ENCODE measurements around the gene DDX1.

The DDX1 gene

DNA sequence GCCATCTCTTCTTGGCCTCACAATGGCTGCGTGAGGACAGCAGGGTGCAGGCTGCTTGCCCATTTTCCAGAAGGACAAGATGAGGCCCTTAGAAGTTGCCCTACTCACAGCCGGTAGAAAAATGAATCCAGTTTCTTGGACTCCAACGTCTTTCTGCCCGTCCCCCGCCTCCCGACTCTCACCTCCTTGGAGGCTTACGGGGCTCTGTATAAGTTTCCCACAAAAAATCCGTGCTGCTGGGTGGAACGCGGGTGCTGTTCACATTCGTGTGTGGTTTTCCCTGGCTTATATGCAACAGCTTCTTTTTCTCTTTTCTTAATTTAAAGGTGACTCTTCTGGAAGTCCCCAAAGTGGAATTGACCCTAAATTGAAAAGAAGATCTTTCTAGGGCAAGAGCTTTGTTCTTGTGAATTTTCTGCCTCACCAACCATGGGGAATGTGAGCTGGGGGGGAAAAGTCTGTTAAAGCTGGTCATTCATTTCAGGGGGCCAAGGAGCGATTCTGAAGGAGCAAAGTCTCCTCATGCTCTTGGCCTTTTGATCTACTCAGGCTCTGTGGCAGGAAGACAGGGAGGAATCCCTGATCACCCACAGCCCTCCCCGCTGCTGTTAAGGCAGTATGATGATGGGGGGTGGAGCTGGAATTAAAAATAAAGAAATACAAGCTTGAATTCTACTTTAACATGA lies 51.3 kb downstream of the DDX1 start:
- DNase-seq (ENCODE audit: low read depth): no peak
- TF ChIP-seq POLR2A (IDR thresholded peaks at IDR 0.05; ENCODE audit: extremely low read depth, insufficient read length) (no peak), MYC (IDR thresholded peaks at IDR 0.05; ENCODE audit: low read depth, low read length) (no peak)
- TF ChIP-seq, protein P1, sequence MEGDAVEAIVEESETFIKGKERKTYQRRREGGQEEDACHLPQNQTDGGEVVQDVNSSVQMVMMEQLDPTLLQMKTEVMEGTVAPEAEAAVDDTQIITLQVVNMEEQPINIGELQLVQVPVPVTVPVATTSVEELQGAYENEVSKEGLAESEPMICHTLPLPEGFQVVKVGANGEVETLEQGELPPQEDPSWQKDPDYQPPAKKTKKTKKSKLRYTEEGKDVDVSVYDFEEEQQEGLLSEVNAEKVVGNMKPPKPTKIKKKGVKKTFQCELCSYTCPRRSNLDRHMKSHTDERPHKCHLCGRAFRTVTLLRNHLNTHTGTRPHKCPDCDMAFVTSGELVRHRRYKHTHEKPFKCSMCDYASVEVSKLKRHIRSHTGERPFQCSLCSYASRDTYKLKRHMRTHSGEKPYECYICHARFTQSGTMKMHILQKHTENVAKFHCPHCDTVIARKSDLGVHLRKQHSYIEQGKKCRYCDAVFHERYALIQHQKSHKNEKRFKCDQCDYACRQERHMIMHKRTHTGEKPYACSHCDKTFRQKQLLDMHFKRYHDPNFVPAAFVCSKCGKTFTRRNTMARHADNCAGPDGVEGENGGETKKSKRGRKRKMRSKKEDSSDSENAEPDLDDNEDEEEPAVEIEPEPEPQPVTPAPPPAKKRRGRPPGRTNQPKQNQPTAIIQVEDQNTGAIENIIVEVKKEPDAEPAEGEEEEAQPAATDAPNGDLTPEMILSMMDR (IDR thresholded peaks at IDR 0.05; ENCODE audit: low read depth, low read length): no peak
- TF ChIP-seq, protein P2, sequence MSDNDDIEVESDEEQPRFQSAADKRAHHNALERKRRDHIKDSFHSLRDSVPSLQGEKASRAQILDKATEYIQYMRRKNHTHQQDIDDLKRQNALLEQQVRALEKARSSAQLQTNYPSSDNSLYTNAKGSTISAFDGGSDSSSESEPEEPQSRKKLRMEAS (IDR thresholded peaks at IDR 0.05; ENCODE audit: low read depth, low read length): no peak
- no peak overlapping the region for H3K4me3 ChIP-seq (ENCODE audit: low read depth, low read length)

DNA sequence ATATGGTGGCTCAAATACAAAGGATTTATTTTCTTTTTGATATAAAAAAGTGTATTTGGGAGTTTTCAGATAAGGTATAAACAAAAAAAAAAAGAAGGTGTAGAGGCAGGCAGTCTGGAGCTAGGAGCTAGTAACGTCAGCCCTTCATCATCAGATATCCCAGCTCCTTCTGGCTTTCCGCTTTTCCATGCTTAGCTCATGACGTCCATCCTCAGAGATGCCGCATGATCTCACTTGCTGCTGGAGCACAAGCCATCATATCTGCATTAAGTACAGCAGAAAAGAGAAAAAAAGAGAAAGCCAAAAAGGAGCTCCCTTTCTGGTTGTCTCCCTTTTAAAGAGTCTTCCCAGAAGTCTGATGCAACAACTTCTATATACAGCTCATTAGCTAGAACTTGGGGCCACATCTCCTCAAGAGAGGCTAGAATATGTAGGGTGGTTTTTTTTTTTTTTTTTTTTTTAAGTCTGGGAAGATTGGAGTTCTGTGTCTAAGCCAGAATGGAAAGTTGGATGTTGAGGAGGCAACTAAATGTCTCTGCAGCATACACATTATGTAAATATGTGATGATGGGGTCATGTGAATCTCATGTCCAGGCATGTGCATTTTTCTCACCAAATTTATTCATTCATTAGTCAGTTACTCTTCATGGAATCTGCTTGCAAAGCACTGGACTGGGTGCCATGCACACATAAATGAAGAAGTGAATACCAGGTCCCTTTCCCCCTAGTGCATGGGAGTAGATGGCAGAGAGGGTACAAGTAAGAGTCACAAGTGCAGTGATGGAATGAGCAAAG lies 52.3 kb downstream of the DDX1 start:
- TF ChIP-seq, protein P1 (IDR thresholded peaks at IDR 0.05; ENCODE audit: low read depth, low read length): no peak
- no peak for TF ChIP-seq POLR2A (IDR thresholded peaks at IDR 0.05; ENCODE audit: extremely low read depth, insufficient read length)
- TF ChIP-seq, protein P2 (IDR thresholded peaks at IDR 0.05; ENCODE audit: low read depth, low read length): no peak
- TF ChIP-seq MYC (IDR thresholded peaks at IDR 0.05; ENCODE audit: low read depth, low read length): no peak
- DNase-seq (ENCODE audit: low read depth): no peak
- no peak overlapping the region for H3K4me3 ChIP-seq (ENCODE audit: low read depth, low read length)

DNA sequence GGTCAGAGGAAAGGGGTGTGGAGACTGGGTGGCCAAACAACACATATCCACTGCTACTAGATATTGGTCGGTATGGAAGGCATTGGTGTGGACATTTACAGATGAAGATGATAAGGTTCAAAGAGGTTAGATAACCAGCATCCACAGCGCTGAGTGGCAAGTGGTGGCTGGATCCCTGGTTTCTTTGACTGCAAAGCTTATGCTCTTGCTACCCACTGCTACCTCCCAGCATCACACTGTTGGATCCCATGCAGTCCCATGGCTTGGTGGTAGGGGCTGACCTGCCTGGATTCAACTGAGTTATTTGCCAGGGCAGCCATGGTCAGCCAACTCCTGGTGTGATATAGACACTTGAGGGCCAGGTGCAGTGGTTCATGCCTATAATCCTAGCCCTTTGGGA lies 53.6 kb downstream of the DDX1 start:
- DNase-seq (ENCODE audit: low read depth): no peak
- TF ChIP-seq MYC (IDR thresholded peaks at IDR 0.05; ENCODE audit: low read depth, low read length): no peak
- TF ChIP-seq, protein P2 (IDR thresholded peaks at IDR 0.05; ENCODE audit: low read depth, low read length): no peak
- H3K4me3 ChIP-seq (ENCODE audit: low read depth, low read length): no peak overlapping the region

DNA sequence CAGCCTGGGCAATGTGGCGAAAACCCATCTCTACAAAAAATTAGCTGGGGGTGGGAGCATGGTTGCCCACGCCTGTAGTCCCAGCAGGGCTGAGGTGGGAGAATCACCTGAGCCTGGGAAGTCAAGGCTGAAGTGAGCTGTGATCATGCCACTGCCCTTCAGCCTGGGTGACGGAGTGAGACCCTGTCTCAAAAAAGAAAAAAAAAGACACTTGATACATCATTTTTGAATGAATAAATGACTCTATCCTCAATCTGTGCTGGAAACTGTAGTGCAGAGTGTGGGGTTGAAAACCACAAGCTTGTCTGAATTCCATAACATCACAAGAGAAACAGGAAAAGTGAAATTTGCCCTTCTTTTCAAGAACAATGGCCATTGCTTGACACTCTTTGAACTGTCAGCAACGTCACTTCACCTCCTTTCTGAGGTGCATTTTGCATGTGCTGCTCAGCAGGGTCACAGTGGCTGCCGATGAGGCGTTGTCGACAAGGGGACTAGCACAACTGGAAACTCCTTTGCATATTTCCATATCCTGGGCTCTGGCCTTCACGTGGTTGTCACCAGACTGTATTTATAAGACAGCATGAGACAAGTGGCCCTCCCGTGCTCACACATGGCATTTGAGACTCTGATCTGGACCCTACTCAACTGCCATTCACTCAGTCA lies 54.2 kb downstream of the DDX1 start:
- DNase-seq (ENCODE audit: low read depth): no peak
- TF ChIP-seq POLR2A (IDR thresholded peaks at IDR 0.05; ENCODE audit: extremely low read depth, insufficient read length): no peak
- no peak for TF ChIP-seq MYC (IDR thresholded peaks at IDR 0.05; ENCODE audit: low read depth, low read length)
- TF ChIP-seq, protein P1 (IDR thresholded peaks at IDR 0.05; ENCODE audit: low read depth, low read length): no peak
- TF ChIP-seq, protein P2 (IDR thresholded peaks at IDR 0.05; ENCODE audit: low read depth, low read length): no peak
- no peak overlapping the region for H3K4me3 ChIP-seq (ENCODE audit: low read depth, low read length)

DNA sequence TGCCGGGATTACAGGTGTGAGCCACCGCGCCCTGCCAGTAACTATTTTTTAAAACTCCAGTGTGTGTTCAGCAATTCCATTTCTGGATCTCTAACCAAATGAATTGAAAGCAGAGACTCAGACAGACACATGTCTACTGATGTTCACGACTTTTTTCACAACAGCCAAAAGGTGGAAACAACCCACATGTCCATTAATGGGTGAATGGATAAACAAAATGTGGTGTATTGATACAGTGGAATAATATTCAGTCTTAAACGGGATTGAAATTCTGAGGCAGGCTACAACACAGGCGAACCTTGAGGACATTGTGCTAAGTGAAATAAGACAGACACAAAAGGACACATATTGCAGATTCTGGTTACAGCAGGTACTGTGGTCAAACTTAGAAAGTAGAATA lies 55.0 kb downstream of the DDX1 start:
- DNase-seq (ENCODE audit: low read depth): no peak
- no peak overlapping the region for H3K4me3 ChIP-seq (ENCODE audit: low read depth, low read length)
- TF ChIP-seq, protein P1 (IDR thresholded peaks at IDR 0.05; ENCODE audit: low read depth, low read length): no peak
- TF ChIP-seq, protein P2 (IDR thresholded peaks at IDR 0.05; ENCODE audit: low read depth, low read length): no peak
- TF ChIP-seq MYC (IDR thresholded peaks at IDR 0.05; ENCODE audit: low read depth, low read length): no peak
- no peak for TF ChIP-seq POLR2A (IDR thresholded peaks at IDR 0.05; ENCODE audit: extremely low read depth, insufficient read length)
